NCI-H1930 (cell line): ENCODE measurements around the gene AHI1.

Experiments used
- DNase-seq, 2 experiments: peaks; one replicate each; lab custom pipeline; 2025; lab: John Stamatoyannopoulos, UW

The AHI1 gene

DNA sequence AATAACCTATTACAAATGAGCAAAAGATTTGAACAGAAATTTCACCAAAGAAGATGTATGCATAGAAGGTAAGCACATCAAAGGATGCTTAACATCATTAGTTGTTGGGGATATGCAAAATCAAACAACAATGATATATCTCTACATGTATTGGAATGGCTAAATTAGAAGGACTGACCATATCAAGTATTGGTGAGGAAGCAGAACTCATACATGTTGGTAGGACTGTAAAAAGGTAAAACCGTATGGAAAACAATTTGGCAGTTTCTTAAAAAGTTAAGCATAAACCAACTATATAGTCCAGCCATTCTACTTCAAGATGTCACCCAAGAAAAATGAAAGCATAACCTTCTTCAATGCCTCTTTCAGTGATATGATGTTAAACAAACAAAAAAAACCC is 202.5 kb downstream of the AHI1 start:
- no peak for DNase-seq

DNA sequence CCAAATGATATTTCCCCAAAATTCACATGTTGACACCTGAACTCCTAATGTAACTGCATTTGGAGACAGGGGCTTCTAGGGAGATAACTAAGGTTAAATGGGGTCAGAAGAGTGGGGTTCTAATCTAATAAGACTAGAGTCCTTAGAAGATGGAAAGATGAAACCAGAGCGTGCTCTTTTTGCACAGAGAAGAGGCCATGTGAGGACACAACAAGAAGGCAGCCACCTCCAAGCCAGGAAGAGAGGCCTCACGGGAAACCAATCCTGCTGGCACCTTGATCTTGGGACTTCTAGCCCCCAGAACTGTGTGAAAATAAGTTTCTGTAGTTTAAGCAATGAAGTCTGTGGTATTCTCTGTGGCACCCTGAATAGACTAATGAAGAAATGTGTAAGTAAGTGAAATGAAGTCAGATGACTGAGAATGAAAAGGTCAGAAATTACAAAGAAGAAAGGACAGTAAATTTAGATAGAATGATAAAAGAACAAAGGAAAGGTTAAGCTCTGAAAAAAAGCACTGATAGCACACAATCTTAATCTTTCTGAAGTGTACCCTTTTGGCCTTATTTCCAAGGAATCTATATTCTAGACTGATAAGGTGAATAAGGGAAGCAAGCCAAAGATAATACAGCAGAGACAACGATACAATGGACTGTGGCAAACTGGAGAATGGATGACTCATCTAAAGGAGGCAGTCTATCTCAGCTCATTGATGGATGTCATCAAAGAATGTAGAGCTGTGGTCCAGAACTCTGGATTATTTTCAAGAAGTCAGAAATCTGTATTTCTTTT is 206.1 kb downstream of the AHI1 start:
- DNase-seq, result no peak

DNA sequence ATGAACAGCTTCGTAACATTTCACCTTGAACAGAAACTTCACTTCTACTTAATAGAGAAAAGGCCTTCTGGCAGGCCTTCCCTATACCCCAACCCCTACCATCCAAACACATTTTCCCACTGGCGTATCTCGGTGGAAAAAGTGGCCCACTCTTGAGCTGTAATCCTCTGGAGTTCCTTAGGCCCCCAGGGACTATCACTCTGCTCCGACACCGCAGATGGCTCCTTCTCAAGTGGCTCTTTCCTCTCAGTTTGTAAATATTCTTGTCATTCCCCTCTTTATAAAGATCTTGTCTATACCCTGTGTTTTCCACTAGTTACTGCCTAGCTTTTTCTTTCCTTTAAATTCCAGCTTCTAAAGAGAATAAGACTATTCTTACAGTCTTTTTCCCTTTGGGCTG is 207.7 kb downstream of the AHI1 start:
- no peak for DNase-seq

DNA sequence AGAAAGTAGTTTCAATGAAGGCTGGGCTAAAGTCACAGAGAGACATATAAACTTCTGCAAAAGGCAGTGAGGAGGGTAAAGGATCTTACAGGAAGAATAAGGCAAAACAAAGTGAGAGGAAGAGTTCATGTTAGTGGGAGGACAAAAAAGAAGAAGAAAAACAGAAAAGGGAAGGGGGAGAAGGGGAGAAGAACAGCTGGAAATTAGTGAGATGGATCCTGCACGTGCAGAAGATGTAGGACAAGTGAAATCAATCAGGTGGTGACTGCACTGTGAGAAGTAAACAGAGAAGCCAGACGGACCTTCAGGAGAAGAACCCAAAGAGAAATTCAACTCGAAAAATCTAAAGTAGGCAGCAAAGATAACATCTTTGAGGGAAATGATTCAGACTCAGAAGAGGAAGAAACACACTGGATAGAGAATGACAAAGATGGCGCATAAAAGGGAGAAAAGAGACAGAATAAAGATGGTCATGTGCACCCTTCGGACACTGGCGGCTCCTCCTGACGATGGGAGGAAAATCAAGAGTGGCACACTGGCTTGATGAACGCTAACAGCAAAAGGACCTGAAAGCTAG is 210.5 kb downstream of the AHI1 start:
- no peak for DNase-seq

DNA sequence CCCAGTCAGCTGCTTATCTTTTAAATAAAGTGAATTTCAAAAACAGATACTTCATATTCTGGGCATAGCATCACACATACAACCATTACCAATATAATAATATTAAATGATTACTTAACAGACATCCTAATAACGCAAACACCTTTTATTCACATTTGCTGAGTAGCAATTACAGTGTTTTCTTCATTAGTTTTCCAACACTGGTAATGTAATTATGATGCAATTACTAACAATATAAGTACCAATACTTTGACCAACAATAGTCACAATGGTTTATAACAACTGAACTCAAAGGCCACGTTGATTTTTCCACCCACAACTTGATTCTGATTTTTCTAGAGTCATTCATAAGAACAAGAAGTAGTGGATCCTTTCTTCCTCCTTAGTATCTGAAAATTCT is 212.4 kb downstream of the AHI1 start:
- no peak for DNase-seq

DNA sequence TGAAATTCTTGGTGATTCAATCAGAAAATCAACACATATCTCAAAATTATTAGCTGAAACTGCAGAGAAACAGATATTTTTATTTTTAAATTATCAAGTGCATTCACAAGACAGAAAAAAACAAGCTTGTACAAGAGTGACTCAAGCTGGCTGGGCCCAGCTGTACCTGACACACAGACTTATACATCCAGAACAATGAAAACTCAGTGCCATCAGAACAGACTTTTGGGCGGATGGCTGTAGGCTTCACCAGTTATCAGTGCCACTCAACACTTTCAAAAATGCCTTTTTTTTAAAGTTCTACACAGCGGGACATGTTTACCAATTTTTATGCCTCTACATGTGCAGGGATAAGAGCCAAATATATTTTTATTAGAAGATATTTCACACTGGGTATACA is 213.6 kb downstream of the AHI1 start:
- DNase-seq, result no peak

DNA sequence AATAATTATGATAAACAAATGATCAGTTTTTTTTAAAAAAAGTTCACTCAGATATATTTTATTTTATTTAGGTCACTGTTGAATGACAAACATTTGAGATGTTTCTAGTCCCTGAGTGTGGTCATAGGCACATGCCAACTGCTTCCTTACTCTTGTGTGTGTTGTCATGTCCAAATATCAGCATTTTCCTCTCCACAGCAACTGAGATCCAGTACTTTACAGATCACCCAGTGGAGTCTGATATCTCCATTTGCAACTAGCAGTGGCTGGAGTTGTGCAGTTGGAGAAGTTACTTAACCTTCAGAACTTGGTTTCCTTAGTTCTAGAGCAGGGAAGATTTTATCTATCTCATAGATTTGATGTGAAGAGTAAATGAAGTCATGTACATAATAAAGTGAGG is 215.1 kb downstream of the AHI1 start:
- no peak for DNase-seq

DNA sequence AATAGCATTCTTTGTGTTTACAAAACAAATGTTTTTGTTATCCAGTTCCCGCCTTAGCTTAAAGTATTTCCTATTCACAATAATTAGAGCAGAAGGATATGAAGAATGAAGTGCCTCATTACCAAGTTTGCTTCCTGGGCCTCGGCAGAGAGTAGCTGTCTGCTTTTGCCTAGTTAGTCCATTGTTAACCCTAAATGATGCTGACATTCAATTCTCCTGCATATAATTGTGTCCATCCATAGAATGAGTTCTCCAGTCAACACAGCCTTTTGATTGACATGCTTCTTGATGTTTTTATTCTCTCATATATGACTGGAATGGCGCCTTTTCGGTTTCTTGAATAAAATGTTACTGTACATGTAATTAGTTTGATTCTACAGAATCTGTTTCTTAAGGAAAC is 215.6 kb downstream of the AHI1 start:
- no peak for DNase-seq

DNA sequence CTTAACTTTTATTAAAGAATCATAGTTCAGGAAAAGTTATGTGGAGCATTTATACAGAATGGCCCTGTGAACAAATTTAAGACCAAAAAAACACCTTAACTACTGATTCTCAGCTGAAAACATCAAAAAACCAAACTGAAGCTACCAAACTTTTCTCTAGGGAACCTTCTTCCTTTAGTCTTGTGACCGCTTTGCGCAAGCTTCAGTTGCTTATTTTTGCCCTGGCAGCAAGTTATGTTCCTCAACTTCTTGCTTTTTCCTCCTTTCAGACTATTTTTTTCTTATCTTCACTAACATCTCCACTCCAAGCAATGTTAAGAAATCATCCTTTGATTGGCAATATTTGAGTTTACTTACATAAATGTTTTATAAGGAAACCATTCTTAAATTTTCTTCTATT is 216.3 kb downstream of the AHI1 start:
- DNase-seq, result no peak

DNA sequence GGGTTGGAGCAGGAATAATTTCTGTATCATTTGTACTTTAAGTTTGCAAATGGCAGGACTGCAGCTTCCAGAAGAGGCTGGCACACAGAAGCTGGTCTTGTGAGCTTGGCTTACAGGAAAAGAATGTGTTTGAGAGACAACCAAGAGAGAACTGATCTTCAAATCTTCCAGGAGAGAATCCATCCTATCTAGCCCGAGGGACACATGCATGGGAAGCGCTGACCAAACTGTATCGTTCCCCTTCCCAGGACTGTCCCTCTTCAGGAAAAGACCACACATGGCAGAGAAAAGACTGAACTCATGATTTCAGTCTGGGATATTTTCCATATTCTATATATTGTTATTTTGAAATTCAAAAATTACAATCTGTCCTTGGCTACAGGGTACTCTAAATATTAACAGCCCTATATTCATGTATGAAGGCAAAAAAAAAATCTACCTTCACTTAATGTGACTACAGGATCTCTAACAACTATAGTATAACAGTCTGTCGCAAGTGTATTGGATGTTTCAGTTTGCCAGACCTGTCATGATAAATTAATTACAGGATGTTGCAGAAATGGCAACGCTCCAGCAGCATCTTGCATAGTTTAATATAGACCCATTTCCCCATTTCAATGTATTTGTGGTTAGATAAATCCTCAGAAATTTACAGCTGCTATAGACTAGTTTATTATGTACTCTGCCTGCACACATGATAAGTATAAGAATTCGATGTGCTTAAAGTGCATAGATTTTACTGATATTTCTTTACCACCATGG is 217.0 kb downstream of the AHI1 start:
- no peak for DNase-seq

DNA sequence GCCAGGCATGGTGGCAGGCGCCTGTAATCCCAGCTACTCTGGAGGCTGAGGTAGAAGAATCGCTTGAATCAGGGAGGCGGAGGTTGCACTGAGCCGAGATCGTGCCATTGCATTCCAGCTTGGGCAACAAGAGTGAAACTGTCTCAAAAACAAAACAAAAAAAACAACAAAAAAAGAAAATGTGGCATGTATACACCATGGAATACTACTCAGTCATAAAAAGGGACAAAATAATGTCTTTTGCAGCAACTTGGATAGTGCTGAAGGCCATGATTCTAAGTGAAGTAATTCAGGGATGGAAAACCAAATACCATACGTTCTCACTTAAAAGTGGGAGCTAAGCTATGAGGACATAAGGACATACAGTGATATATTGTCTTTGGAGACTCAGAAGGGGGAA is 220.1 kb downstream of the AHI1 start:
- DNase-seq, result no peak

DNA sequence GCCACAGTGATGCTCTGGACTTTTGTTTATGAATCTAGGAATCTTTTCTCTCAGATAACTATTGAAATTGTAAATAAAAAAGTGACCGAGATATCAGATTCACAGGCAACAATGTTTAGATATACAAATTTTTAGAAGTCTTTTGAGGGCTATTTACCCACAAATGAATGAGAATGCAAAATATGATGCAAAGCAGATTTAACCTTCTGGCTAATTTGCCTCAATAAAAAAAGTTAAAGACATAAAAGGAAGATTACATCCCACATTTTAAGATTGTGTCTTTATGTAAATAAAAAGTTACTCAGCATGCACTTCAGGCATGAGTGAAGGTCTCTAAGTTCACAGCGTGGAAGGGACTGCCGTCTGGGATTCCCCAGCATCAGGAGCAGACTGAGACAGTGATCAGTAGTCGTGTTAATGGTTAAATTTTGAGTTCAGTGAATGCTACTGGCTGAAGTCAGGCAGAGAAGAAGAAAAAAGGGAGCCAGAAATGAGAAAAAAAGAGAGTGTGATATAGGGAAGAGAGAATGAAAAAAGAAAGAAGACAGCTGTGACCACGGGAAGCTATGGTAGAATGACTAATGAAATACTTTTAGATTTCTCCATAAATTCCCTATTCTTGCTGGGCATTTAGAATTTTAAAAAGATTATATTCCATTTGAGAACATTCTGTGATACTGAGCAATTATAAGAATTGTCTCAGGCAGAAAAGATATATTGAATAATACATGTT is 222.8 kb downstream of the AHI1 start:
- no peak for DNase-seq

DNA sequence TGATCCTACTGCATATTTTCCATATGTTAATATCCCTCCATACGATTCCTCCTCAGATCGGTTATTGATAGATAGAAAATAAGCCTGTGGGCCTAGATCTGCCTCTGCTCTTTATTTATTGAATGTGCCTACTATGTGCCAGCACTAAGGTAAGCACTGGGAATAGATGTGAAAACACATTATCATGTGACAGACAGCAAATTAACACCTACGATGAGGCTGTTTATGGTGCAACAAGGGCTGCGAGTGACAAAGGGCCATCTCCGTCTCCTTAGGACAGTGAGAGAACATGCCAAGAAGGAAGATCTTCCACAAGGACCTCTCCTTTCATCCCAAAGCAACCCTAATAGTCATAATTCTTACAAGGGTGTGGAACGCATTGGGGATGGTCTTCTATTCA is 225.9 kb downstream of the AHI1 start:
- no peak for DNase-seq

DNA sequence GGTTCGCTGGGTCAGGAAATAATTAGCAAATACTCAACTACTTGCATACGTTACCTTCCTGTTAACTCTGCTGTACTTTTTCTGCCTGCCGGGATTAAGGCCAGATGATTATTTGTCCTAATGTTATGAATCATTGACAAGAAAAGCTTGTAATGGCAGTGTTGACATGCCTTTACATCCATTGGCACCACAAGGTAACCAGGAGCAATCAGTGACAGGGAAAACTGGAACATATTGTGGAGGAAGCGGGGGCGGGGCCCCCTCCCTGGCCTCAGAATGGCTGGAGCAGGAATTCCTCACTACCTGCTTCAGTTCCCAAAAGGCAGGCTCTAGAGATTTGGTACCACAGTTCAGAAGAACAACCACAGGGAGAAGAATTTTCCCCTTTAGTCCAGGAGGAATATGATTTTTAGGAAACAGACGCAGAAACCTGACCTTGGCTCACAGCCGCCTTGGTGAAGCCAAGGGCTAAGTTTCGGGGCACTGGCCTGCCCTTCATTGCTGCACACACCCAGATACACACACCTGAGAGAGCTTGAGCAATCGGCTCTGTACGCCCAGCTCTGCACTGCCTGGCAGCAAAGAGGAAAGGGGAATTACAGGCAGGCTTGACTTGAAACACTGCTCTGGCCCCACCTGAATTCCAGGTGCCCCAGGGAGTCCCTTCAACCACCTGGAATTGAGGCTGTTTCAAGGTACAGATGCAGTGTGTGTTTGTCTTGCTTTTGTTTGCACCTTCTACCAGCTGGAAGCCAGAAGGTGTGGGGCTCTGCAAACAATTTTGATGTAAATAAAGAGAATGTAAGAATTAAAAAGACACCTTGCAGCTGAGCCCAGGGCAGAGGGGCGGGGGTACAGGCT is 226.6 kb downstream of the AHI1 start:
- DNase-seq, result peak in 1 of 2 experiments; percentile 44

DNA sequence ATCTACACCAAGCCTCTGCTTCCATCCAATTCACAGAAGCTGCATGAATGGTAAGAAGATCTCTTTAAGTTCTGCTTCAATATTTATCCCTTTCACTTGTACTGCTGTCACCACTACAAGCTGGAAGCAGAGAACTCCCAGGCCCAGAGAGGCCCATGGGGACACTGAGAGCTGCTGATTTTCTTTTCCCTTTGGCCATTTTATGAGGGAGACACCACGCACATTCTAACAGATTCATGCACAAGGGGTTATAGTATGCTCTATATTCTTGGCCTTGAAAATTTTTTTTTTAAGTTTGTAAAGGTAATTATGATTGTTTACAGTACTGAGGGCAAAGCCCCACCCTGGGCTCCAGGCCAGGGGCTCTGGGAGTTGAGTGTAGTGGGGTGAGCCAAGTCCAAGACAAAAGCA is 228.1 kb downstream of the AHI1 start:
- DNase-seq, result no peak

DNA sequence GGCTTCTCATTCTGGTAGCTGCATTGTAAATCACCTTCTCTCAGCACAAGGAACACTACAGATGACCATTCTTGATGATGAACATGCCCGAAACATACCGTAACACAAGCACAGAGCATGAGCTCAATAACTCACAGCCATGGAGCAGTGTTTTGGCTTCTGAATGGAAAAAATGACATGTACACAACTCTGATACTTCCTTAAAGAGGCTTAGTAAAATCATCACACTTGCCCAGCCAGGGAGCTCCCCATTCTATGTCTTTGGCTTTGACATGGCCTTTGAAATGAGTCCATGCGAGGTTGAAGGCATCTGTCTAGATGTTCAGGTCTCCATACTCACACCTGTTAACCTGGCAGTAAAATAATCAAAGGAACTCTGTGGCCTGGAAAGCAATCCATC is 228.8 kb downstream of the AHI1 start:
- DNase-seq, result no peak

DNA sequence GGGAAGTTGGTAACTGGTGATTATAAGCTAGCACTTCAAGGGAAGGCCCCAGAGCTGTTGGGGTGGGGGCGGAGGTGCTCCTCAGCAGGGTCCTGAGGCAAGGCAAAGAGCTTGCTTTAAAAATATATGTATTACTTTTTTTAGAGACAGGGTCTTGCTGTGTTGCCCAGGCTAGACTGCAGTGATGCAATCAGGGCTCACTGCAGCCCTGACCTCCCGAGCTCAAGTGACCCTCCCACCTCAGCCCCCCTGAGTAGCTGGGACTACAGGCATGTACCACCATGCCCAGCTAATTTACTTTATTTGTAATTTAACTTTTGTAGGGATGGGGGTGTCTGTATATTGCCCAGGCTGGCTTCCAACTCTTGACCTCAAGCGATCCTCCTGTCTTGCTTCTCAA is 229.3 kb downstream of the AHI1 start:
- DNase-seq, result no peak

DNA sequence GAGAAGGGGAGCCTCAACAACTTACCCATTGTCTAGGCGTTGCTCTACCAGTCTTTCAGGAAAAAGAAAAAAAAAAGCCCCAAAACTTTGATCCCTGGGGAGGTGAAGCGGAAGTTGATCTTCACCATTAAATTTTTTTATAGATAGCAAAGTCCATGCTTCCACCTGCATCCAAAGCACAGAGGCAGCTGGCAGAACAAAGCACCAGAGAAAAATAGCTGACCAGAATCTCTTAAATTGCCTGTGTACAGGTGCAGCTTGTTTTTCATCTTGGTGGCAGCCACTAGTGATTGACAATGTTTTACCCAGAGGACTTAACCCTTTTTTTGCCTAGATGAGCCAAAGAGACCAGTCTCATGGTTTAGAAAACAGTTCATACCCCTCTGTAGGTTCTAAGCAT is 230.5 kb downstream of the AHI1 start:
- DNase-seq, result no peak

DNA sequence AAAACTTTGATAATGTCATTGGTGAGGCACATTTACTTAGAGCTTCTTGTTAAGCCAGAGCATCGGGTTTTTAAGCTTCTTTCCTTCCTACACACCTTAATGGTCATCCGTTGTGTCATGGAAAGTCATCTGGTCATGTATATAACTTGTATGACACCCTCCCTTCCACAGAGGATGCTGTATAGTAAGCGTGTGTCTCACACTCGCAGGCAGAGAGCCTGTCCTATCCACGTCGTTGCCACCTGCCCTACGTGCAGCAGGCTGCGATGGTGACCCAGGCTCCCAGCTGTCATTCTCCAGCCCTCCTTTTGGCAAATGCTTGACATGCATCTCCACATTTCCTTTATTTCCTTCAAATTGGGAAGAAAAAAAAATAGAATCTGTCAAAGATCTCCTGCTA is 230.9 kb downstream of the AHI1 start:
- no peak for DNase-seq

DNA sequence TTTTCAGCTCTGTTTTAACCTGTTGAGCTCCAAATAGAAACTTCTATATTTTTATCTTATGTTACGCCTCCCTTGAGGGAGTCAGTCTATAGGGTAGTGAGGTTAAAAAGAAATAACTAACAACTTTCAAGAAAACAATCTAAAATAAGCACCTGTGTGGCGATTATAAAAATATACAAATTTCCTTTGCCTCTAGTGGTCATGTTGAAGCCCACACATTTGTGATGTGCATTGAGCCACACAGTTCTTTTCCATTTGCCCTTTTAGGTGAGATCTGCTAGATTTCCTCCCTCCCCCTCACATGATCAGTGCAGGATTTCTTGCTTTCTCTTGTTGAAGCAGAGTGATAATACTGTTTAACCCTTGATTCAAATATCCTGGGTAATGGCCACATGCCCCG is 232.3 kb downstream of the AHI1 start:
- DNase-seq, result no peak

DNA sequence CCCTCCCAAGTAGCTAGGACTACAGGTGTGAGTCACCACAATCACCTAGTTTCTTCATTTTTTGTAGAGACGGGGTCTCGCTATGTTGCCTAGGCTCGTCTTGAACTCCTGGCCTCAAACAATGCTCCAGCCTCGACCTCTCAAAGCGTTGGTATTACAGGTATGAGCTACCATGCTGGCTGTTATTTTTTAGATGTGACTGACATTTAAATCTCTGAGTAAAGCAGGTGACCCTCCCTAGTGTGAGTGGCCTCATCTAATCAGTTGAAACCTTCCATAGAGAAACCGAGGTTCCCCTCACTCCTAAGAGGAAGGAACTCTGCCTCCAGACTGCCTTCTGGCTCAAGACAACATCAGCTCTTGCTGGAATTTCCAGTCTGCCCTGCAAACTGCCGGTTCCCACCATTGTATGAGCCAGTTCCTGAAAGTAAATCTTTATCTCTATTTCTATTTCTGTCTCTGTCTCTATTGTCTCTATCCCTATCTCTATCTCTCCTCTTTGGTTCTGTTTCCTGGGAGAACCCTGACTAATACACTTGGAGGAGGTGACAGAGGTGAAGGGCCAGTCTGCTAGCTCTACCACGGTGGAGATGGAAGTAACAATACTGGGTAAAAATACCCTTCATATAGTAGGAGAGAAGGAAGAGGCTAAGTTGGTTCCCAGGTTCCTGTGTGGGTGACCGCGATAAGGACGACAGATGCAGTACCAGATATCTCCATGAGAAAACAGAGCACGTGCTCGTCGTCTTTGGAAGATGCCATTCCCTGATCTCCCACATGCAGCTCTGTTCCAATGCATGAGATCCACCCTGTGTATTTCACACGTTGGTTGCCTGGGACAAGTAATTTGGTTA is 235.4 kb downstream of the AHI1 start:
- no peak for DNase-seq
